AG20443 (cell line): ENCODE data around the gene FHOD1.

Experiments
- DNase-seq: peaks from one replicate; pipeline ENCODE4 v3.0.0; 2012; ENCODE audit warnings: low spot score, mixed read lengths

FHOD1 gene

GRCh38 chr16:67191411-67191994 lies 55.8 kb downstream of the FHOD1 start:
- DNase-seq, result no peak

GRCh38 chr16:67190448-67191399 lies 56.6 kb downstream of the FHOD1 start:
- DNase-seq, result no peak

GRCh38 chr16:67190041-67190440 lies 57.2 kb downstream of the FHOD1 start, which contains the start of gene EXOC3L1:
Gene EXOC3L1 (minus strand): TSS chr16:67190136. CDS start chr16:67189676, 460 bp downstream.
- DNase-seq, result no peak

GRCh38 chr16:67188798-67189197 lies 58.5 kb downstream of the FHOD1 start:
- DNase-seq, result no peak

- DNase-seq, result no peak
Measured at GRCh38 chr16:67188323-67188722, 59.0 kb downstream of the FHOD1 start.

GRCh38 chr16:67187175-67187890 lies 59.9 kb downstream of the FHOD1 start:
- DNase-seq, result no peak

GRCh38 chr16:67186550-67186950 lies 60.7 kb downstream of the FHOD1 start:
- DNase-seq, result no peak

GRCh38 chr16:67185651-67186134 lies 61.6 kb downstream of the FHOD1 start:
- no peak for DNase-seq

- peak; percentile 87 for DNase-seq
Measured at GRCh38 chr16:67184995-67185650, 62.2 kb downstream of the FHOD1 start.

GRCh38 chr16:67184453-67184994 lies 62.8 kb downstream of the FHOD1 start:
- DNase-seq, result no peak

GRCh38 chr16:67183627-67184452 lies 63.4 kb downstream of the FHOD1 start, which contains the start of gene MATCAP1:
Gene MATCAP1 (minus strand): TSS chr16:67183963. CDS start chr16:67180610, 3,353 bp downstream.
- peak; percentile 98 for DNase-seq

- no peak for DNase-seq
Measured at GRCh38 chr16:67183284-67183626, 64.0 kb downstream of the FHOD1 start.

GRCh38 chr16:67182288-67182687 lies 65.0 kb downstream of the FHOD1 start:
- no peak for DNase-seq

GRCh38 chr16:67181346-67181745 lies 65.9 kb downstream of the FHOD1 start:
- peak; percentile 48 for DNase-seq

GRCh38 chr16:67180166-67180565 lies 67.1 kb downstream of the FHOD1 start:
- DNase-seq, result no peak

GRCh38 chr16:67179421-67180080 lies 67.7 kb downstream of the FHOD1 start:
- no peak for DNase-seq
